ENCODE data around the gene FAM53A. TPM values are rescaled to one million over a fixed set of nuclear protein-coding genes. Genes with fewer than 3 reads are reported as not detected.

Gene FAM53A, protein sequence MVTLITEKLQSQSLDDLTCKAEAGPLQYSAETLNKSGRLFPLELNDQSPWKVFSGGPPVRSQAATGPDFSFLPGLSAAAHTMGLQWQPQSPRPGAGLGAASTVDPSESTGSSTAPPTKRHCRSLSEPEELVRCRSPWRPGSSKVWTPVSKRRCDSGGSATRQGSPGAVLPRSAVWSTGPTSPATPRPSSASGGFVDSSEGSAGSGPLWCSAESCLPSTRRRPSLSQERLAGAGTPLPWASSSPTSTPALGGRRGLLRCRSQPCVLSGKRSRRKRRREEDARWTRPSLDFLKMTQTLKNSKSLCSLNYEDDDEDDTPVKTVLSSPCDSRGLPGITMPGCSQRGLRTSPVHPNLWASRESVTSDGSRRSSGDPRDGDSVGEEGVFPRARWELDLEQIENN
- 2.0 TPM for total RNA-seq

DNA sequence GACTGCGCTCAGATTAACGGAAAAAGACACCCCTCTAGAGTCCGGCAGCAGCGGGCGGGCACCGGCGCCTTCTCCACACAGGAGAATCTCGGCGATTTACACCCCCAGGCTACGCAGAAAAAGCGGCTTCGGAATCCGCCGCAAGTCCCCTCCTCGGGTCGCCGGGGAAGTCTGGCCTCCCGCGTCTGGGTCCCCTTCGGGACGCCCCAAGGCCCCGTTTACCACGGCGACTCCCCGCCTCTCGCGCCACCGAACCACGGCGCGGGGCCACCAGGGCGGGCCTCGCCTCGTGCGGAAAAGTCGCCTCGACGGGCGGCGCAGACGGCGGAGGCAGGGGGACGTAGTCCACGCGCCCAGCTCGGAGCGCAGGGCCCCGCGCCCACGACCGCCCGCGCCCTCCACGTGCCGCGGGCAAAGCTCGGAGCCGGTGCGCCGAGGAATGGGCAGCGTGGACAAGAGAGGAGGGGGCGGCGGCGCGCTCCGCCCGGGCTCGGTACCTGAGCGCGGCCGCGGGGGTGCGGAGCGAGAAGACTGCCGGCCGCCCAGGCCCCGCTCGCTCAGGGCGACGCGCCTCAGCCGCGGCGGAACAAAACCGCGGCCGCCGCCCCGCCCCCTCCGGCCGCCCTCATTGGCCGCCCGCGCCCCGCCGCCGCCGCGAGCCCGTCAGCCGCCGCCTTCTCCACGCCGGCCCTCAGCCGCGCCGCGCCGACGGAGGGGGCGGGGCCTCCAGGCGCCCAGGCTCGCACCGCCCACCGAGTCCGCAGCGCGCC lies at the start of gene FAM53A:
TSS of gene FAM53A (minus strand) at position 578 of the 770 bp plus-strand sequence. CDS start 15,572 bp downstream, outside the sequence.
- peak; percentile 65 for DNase-seq

DNA sequence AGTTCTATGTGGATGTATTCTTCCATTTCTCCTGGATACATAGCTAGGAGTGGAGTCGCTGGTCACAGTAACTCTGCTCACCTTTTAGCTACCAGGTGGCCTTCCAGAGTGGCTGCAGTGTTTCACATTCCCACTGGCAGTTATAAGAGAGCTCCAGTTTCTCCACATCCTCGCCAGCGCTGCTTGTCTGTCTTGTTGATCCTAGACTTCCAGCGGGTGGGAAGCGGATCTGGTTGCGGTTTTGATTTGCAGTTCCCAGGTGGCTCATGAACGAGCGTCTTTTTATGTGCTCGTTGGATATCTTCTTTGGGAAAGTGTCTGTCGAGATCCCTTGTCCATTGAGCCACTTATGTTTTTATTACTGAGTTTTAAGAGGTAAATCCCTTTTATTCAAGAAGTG lies 48.8 kb upstream of the FAM53A start:
- DNase-seq, result no peak

DNA sequence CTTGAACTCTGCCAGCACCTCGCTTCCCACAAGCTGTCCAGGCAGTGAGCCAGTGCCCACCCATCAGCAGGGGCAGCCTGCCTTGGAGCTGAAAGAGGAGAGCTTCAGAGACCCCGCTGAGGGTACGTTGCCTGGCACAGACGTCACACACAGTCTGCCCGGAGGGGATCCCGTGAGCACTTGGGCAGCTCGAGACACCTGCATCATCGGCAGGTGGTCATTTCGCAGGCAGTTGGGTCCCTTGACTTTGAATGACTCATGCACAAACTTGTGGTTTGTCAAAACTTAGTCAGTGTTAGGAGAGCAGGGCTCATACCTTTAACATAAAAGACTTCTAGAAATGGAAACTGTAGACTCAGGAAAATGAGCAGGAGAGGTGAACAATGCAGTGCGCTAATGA lies 47.1 kb upstream of the FAM53A start:
- DNase-seq, result no peak

DNA sequence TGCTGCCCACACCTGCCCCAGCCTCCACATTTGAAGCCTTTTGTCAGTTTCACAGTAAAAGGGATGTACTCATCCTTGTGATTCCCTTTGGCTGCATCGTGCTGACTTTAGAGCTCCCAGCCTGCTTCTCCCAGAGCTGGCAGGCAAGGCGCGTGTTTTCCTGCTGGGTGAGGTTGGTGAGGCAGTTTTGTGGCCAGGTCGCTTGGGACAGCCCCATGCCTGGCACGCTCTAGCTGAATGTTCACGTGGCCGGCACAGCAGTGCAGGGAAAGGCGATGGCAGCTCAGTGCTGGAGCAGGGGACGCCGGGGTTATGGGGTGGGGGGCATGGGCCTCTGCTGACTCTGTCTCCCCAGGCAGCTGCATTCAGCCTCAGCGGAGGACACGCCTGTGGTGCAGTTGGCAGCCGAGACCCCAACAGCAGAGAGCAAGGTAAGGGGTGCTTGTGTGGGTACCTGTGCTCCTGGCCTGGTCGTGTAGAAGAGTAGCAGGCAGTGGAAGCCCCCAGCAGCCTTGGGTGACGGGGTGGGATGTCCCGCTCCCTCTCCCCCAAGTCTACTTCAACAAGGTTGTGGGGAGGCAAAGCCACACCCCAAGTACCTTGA lies 46.5 kb upstream of the FAM53A start:
- DNase-seq, result no peak

DNA sequence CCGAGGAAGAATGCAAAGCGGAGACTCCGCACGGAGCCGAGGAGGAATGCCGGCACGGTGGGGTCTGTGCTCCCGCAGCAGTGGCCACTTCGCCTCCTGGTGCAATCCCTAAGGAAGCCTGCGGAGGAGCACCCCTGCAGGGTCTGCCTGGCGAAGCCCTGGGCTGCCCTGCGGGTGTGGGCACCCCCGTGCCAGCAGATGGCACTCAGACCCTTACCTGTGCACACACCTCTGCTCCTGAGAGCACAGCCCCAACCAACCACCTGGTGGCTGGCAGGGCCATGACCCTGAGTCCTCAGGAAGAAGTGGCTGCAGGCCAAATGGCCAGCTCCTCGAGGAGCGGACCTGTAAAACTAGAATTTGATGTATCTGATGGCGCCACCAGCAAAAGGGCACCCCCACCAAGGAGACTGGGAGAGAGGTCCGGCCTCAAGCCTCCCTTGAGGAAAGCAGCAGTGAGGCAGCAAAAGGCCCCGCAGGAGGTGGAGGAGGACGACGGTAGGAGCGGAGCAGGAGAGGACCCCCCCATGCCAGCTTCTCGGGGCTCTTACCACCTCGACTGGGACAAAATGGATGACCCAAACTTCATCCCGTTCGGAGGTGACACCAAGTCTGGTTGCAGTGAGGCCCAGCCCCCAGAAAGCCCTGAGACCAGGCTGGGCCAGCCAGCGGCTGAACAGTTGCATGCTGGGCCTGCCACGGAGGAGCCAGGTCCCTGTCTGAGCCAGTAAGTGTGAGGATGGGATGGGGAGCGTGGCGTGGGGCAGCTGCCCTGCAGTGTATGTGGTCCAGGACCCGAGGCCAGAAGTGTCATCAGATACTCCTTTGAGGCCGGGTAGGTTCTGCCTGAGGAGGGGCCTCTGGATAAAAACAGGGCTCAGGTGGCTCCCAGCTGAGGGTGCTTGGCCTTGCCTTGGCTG lies 44.2 kb upstream of the FAM53A start:
- DNase-seq, result no peak

DNA sequence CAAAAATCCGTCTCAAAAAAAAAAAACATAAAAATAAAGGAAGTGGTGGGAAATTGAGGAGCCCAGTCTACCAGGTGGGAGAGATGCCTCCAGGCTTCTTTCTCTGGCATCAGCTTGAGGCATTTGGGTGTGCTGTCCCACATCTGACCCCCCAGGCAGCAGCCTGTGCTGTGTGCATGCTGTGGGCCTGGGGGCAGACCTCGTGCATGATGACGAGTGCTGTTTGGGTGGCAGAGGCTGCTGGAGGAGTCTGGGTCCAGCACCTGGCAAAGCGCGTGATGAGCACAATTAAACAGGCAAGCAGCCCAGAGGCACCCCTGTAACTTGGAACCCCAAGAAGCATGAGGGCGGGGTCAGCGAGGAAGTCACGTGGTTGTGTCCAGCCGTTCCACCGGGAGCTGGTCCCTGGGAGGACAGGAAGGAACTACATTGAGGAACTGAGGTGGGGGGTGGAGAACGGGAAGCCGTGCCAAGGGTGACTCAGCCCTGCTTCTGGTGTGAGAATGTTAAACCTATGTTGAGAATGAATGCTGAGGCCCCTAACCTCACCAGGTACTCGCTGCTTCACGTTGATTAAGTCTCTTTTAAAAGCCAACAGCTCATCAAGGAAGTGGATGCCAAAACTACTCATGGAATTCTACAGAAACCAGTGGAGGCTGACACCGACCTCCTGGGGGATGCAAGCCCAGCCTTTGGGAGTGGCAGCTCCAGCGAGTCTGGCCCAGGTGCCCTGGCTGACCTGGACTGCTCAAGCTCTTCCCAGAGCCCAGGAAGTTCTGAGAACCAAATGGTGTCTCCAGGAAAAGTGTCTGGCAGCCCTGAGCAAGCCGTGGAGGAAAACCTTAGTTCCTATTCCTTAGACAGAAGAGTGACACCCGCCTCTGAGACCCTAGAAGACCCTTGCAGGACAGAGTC lies 43.3 kb upstream of the FAM53A start:
- DNase-seq, result no peak

DNA sequence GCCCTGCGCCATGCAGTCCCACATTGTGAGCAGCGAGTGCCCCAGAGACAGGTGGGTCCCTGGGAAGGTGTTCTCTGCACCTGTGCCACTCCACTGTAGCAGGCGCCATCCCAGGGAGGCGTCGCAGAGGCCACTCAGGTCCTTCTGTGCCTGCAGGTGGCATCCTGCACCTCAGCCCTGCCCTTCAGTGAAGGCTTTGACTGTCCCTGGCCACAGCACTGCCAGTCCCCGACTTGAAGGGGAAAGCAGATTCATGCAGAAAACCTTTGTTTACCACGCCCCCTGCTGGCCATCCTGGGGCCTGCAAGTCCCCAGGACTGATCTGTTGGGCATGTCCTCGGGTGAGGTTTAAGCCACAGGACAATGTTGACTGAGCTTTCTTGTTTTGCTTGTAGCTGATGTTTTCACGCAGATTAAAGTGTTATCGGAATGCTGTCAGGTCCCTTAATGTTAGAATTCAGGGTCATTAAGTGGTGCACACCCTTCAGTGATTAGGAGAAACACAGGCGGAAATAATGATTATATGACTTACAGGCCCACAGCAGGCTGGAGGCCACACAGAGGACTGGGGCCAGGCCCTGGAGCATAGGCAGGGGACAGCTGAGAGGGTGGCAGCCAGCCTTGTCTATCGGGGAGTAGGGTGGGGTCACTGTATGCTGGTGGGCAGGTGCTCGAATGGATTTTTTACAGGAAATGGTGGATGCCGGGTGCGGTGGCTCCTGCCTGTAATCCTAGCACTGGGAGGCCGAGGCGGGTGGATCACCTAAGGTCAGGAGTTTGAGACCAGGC lies 42.2 kb upstream of the FAM53A start:
- DNase-seq, result peak; percentile 51

DNA sequence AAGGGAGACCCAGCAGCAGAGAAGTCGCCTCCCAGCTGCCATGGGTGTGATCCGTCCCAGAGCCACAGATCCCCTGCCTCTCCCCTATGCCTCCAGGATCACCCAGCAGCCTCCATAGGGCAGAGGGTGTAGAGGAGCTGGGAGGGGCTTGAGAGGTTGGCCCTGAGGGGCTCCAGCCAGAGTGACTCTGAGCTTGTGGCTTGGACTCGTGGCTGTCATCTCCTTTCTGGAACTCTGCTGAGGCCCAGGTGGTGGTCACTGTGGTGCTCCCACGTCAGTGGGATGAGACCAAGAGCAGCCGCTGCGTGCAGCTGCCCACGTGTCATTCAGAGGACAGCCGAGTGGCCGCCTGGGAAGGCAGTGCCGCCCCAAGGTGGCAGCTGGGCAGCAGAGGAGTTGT lies 41.4 kb upstream of the FAM53A start:
- DNase-seq, result no peak

DNA sequence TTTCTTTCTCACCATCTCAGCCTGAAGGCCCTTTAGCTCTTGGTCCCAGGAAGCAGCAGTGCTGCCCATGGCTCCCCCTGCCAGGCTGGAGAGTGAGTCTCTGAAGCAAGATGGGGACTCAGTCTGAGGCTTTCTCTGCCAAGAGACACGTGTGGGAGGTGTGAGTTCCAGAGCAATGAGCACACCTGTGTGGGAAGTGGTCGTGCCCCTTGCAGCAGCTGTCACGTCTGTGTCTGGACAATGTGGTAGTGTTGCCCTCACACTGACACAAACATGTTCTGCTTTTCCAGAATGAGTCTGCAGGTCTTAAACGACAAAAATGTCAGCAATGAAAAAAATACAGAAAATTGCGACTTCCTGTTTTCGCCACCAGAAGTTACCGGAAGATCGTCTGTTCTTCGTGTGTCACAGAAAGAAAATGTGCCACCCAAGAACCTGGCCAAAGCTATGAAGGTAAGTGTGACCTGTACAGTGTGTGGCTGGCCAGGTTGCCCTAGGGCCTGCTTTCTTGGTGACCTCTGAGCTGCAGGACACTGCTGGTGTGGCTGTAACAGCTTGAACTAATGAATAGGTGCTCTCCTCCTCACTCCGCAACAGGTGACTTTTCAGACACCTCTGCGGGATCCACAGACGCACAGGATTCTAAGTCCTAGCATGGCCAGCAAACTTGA lies 39.2 kb upstream of the FAM53A start:
- no peak for DNase-seq

DNA sequence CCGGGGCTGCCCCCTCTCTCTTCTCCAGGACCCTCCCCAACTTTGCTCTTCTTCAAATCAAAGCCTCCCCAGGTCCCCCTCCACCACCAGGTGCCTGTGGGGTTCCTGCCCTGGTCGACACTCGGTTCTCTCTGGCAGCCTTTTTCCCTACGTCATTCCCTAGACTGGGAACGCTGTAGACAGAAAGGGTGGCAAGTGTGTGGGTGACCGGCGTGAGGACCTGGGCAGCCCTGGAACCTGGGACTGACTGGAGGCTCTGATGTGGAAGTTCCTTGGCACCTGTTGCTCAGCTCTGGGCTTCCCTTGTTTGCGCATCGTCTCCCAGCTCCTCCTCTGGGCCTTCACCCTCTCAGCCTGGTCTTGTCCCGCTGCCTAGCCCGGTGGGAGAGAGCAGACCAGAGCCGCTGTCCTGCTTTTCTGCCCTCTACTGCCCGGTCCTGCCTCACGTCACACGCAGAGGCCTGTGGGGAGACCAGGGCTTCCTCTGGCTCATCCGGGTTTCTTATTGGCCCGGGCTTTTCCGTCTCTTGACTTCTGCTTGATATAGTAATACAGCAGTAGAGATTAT lies 38.5 kb upstream of the FAM53A start:
- DNase-seq, result no peak

DNA sequence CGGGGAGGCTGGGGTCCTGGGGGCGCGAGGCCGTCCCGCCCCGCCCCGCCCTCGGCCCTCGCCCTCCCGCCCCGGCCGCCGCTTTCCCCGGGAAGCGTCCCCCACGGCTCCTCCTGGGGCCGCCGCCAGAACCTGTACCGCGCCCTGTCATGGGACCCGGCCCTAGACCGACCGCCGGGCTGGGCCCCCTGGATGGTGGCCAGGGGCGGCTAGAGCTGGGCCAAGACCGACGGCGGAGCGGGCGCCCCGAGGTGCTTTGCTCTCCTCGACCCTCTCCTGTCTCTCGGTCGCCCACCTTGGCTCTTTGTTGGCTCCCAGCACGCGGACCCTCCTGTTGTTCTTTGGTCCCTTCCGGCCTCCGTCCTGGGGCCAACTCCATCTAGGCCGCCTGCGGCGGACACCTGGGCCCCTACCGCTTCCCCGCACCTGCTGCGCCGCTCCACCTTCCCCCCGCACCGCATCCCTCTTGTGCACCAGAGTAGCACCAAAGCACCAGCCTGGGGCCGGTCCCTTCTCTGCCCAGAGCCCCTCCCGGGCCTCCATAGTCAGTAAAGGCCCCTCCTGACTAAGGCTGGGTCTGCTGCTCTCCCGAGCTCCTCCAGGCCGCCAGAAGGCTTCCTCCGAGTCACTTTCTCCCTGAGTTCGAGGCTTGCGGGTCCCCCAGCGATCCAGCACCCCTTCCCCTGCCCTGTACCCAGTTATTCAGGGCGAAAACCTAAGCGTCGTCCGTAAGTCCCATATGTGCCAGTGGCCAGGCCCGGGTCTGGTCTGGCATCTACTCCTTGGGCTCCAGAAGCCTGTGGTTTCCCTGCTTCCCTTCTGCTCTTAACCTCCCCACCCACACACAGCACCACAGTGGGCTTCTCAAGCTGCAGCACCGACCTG lies 37.8 kb upstream of the FAM53A start:
- no peak for DNase-seq

DNA sequence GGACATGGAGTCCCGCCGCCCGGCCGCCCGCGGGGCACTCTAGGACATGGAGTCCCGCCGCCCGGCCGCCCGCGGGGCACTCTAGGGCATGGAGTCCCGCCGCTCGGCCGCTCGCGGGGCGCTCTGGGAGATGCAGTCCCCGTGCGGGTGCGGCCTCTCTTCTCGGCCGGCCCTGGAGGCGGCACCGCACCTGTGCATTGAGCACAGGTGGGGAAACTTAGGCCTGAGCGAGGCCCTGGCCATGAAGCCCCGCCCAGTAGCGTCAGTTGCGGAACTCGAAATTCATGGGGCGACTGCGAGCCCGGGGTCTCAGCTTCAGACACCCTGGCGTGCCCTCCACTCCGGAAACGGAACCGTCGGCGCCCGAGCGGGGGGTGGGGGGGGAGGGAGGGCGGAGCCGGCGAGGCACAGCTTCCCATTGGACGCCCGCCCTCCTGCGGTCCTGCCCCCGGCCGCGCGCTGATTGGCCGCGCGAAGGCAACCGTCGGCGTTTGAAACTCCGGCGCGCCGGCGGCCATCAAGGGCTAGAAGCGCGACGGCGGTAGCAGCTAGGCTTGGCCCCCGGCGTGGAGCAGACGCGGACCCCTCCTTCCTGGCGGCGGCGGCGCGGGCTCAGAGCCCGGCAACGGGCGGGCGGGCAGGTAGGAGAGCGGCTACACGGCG lies 37.0 kb upstream of the FAM53A start, which contains the start of the genes TACC3 and TMEM129:
TSS of gene TACC3 (plus strand) at position 519 of the 663 bp plus-strand sequence. CDS start 1,901 bp downstream, outside the sequence.
TSS of gene TMEM129 (minus strand) at position 321 of the 663 bp plus-strand sequence. CDS start 486 bp downstream, outside the sequence.
- peak; percentile 90 for DNase-seq

DNA sequence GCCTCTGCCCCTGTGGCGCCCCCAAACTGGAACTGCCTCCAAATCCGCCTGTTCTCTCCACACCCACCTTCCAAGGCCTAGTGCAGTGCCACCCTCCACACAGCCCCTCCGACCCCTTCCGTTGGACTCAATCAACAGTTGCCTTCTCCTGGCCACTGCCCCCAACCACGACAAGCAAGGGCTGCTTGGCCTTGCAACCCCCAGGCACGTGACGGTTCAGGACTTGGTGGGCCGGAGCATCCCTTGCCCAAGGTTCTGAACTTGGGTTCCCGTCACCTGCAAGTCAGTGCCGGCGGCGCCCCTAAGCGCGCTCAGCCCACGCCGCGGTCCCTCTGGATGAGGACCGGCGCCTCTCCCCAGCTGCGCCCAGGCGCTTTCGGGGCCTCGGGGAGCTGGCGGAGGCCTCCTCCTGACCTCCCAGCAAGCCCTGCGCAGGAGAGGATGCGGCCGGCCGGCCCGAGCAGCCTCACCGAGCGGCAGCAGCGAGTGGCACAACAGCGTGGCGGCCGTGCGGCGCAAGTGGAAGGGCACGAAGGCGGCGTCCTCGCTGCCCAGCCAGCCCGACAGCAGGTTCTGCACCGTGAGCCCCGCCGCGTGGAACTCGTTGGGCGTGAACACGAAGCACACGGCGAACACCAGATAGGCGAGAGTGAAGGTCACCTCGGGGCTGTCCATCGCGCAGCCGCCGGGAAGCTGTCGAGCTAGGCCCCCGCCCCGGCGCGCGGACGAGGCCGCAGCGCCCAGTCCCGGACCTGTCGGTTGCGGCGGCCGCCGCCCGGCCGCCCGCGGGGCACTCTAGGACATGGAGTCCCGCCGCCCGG lies 36.3 kb upstream of the FAM53A start:
- no peak for DNase-seq

DNA sequence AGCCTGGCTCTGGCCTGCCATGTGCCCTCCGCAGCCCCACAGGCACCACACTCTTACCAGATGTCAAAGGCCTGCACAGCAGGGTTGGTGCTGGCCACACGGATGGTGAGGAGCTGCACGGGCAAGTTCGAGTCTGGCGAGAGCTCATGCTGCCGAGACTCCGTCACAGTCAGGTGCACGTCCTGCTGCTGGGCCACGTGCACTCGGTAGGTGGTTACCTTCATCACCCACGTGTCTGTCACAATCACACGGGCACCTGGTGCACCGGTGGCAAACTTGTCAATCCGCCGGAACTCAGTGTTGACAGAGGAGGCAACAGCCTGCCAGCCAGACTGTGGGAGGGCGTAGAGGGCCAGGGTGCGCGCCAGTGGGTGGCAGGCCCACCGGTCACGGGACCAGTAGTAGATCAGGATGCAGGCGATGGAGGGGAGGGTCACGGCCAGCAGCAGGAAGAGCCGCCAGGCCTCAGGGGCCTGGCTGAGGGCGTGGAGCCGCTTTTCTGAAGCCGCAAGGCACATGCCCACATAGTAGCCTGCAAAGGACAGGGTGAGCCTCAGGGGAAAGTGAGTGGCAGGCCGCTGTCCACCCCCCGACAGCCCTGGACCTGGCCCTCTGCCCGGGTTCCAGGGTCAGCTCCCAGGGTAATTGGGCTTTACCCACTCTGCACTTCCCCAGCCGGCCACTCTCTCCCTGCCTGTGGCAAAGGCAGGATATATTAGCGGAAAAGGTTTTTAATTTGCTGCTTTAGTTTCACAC lies 34.2 kb upstream of the FAM53A start:
- no peak for DNase-seq

All from skin of body (tissue), 2 donors.